GM19328 (cell line): ENCODE results near the gene GOLM1.
"Not testable (repeated sequence)": the region's sequence is repeated elsewhere in the genome, so short reads cannot be mapped to it uniquely, and the experiment has no call there.

Source experiments
- ATAC-seq: cut with Tn5 transposase; IDR thresholded peaks from one replicate; pipeline ENCODE4 v1.9.1; 2021; ENCODE audit warnings: mild to moderate bottlenecking, moderate library complexity; ENCODE audit not compliant: unreplicated experiment

The GOLM1 gene

GRCh38 chr9:86048018-86048742, 51.2 kb downstream of the GOLM1 start:
- ATAC-seq = not testable (repeated sequence)

GRCh38 chr9:86047361-86047760, 52.0 kb downstream of the GOLM1 start:
- ATAC-seq = no peak

GRCh38 chr9:86046930-86047341, 52.4 kb downstream of the GOLM1 start:
- no peak for ATAC-seq

GRCh38 chr9:86046071-86046636, 53.2 kb downstream of the GOLM1 start:
- ATAC-seq = no peak

GRCh38 chr9:86045654-86046053, 53.7 kb downstream of the GOLM1 start:
- ATAC-seq = no peak

GRCh38 chr9:86043999-86044398, 55.4 kb downstream of the GOLM1 start:
- ATAC-seq = no peak

GRCh38 chr9:86043586-86043985, 55.8 kb downstream of the GOLM1 start:
- ATAC-seq = no peak

- no peak for ATAC-seq
These were observed 57.0 kb downstream of the GOLM1 start for GRCh38 chr9:86042199-86042978.

- ATAC-seq = no peak
These were observed 58.0 kb downstream of the GOLM1 start for GRCh38 chr9:86041311-86041741.

- no peak for ATAC-seq
These were observed 58.5 kb downstream of the GOLM1 start for GRCh38 chr9:86040861-86041155.

- ATAC-seq = no peak
These were observed 59.1 kb downstream of the GOLM1 start for GRCh38 chr9:86039991-86040860.

- no peak for ATAC-seq
These were observed 62.8 kb downstream of the GOLM1 start for GRCh38 chr9:86036555-86036954.

GRCh38 chr9:86035827-86036440, 63.4 kb downstream of the GOLM1 start:
- ATAC-seq = no peak

GRCh38 chr9:86034863-86035734, 64.3 kb downstream of the GOLM1 start:
- ATAC-seq = no peak

GRCh38 chr9:86027767-86028166, 71.6 kb downstream of the GOLM1 start:
- ATAC-seq = no peak

- no peak for ATAC-seq
These were observed 76.6 kb downstream of the GOLM1 start for GRCh38 chr9:86022687-86023266.

- no peak for ATAC-seq
These were observed 78.2 kb downstream of the GOLM1 start for GRCh38 chr9:86021166-86021565.

- no peak for ATAC-seq
These were observed 78.6 kb downstream of the GOLM1 start for GRCh38 chr9:86020731-86021130.

GRCh38 chr9:86009133-86009532, 90.2 kb downstream of the GOLM1 start:
- ATAC-seq = no peak
